ENCODE results near the gene PRKAR2B. TPM values are rescaled to one million over a fixed set of nuclear protein-coding genes. Genes with fewer than 3 reads are reported as not detected.
"Not testable (repeated sequence)": the region's sequence is repeated elsewhere in the genome, so short reads cannot be mapped to it uniquely, and the experiment has no call there.

PRKAR2B gene
- total RNA-seq, 2 experiments from 2014 or later, result 0.93 to 1.4 TPM

DNA sequence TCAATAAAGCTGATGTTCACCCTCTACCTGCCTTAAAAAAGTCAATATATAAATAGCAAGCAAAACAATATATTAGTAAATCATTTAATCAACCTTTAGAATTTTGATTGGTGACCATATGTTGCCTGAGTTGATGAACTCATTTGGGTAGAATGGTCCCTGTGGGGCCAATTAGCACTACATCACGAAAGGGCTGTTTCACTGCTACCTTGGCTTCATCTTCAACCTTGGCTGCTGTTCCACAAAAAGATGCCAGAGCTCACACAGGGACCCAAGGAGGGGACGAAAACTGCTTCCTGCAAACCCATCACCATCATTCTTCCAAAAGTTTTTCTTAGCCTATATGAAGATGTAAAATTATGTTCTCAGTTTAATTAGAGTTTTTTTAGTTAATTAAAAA is 88.9 kb downstream of the PRKAR2B start:
- no peaks in the 10 kb centered on the region for H3K4me1 Mint-ChIP-seq
- H3K27me3 Mint-ChIP-seq, result peaks cover 3% of the 10 kb centered on the region
- no peak overlapping the region for H3K4me3 Mint-ChIP-seq
- intact Hi-C loops (cut with DNase I, micrococcal nuclease), result no loop called here
- no peaks in the 10 kb centered on the region for H3K9me3 Mint-ChIP-seq (ENCODE audit: low read depth)
- ChIA-PET CTCF (interaction anchor here (0.8 to 5.4 kb wide), 3 partner anchors 15 to 340 kb away, joined by 3 to 52 read pairs (median 4); no protein-coding TSS in a partner anchor), POLR2A (no interaction called here)
- ATAC-seq (no peak), DNase-seq (no peak)
- H3K27ac Mint-ChIP-seq, result no peak overlapping the region
- no peaks in the 10 kb centered on the region for H3K36me3 Mint-ChIP-seq (ENCODE audit: low read depth)

DNA sequence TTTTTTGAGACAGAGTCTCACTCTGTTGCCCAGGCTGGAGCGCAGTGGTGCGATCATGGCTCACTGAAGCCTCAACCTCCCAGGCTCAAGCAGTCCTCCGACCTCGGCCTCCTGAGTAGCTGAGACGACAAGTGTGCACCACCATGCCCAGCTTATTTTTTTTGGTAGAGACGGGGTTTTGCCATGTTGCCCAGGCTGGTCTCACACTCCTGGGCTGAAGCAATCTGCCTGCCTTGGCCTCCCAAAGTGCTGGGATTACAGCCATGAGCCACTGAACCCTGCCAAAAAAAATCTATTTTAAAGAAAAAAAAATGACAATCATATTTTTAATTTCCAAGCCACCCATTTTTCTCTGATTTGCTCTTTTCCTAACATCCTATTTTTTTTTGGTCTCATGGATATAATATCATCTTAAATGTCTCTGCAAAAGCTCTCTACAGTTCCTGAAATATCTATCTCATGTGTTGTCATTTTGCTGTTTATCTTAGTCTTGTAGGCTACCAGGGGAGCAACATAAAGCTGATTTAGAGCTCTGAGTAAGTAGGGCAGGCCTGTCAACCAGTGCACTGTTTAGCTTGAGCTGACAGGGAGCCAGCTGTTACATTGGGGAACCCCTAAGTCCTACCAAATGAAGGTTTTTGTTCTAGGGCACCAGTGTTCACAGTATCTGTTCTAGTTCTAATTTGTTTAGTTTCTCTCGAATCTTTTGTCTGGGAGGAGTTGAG is 94.4 kb downstream of the PRKAR2B start:
- ATAC-seq, result no peak
- Mint-ChIP-seq H3K4me3 (no peak overlapping the region), H3K27me3 (peaks cover 3% of the 10 kb centered on the region), H3K27ac (no peak overlapping the region), H3K36me3 (ENCODE audit: low read depth) (no peaks in the 10 kb centered on the region), H3K9me3 (ENCODE audit: low read depth) (no peaks in the 10 kb centered on the region), H3K4me1 (no peaks in the 10 kb centered on the region)
- intact Hi-C loops (cut with DNase I, micrococcal nuclease), result no loop called here
- no peak for DNase-seq
- ChIA-PET CTCF (interaction anchor here (0.6 to 2.9 kb wide), 3 partner anchors 9 to 475 kb away, joined by 4 to 13 read pairs (median 4); no protein-coding TSS in a partner anchor), POLR2A (no interaction called here)

- H3K4me1 Mint-ChIP-seq; CTCF ChIA-PET; H3K27me3 Mint-ChIP-seq; H3K9me3 Mint-ChIP-seq (ENCODE audit: low read depth); DNase-seq; H3K4me3 Mint-ChIP-seq; ATAC-seq; H3K36me3 Mint-ChIP-seq (ENCODE audit: low read depth); H3K27ac Mint-ChIP-seq; intact Hi-C loops (cut with DNase I, micrococcal nuclease): not testable (repeated sequence)
- POLR2A ChIA-PET, result interaction anchor here (0.6 kb wide), 1 partner anchor 999 kb away, joined by 3 read pairs; no protein-coding TSS in a partner anchor
Observed at GRCh38 chr7:107143875-107144274, 99.4 kb downstream of the PRKAR2B start.

DNA sequence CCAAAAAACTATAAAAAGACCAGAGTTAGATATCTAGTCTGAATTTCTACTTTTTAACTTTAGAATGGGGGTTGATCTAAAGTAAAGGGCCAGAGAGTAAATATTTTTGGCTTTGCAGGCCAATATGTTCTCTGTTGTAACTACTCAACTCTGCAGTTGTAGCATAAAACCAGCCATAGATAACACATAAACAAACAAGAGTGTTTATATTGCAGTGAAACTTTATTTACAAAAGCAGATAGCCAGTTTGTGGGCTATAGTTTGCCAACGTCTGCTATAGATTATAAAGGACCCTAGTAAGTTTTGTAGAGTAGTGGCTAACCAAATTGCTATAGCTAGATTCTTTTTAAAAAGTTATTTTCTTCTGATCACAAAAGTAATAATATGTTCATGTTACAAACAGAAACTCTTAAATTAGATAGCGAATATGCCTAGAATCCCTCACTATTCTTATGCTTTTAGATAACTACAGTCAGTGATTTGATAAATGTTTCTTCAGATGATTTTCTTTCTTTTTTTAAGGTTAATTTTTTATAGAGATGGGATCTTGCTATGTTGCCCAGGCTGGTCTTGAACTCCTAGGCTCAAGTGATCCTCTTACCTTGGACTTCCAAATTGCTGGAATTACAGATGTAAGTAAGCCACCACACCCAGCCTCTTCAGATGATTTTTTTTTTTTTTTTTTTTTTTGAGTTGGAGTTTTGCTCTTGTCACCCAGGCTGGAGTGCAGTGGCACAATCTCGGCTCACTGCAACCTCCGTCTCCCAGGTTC is 100.7 kb downstream of the PRKAR2B start:
- Mint-ChIP-seq H3K4me1 (peaks cover 4% of the 10 kb centered on the region), H3K4me3 (no peak overlapping the region), H3K27ac (no peak overlapping the region), H3K9me3 (ENCODE audit: low read depth) (no peaks in the 10 kb centered on the region), H3K36me3 (ENCODE audit: low read depth) (no peaks in the 10 kb centered on the region), H3K27me3 (no peaks in the 10 kb centered on the region)
- DNase-seq (no peak), ATAC-seq (no peak)
- intact Hi-C loops (cut with DNase I, micrococcal nuclease), result loop anchor here in 1 of 2 experiments (5.0 kb wide), 2 partner anchors 357 to 732 kb away; no protein-coding TSS in a partner anchor
- ChIA-PET POLR2A (no interaction called here), CTCF (interaction anchor here (0.6 kb wide), 1 partner anchor 991 kb away, joined by 3 read pairs; no protein-coding TSS in a partner anchor)

DNA sequence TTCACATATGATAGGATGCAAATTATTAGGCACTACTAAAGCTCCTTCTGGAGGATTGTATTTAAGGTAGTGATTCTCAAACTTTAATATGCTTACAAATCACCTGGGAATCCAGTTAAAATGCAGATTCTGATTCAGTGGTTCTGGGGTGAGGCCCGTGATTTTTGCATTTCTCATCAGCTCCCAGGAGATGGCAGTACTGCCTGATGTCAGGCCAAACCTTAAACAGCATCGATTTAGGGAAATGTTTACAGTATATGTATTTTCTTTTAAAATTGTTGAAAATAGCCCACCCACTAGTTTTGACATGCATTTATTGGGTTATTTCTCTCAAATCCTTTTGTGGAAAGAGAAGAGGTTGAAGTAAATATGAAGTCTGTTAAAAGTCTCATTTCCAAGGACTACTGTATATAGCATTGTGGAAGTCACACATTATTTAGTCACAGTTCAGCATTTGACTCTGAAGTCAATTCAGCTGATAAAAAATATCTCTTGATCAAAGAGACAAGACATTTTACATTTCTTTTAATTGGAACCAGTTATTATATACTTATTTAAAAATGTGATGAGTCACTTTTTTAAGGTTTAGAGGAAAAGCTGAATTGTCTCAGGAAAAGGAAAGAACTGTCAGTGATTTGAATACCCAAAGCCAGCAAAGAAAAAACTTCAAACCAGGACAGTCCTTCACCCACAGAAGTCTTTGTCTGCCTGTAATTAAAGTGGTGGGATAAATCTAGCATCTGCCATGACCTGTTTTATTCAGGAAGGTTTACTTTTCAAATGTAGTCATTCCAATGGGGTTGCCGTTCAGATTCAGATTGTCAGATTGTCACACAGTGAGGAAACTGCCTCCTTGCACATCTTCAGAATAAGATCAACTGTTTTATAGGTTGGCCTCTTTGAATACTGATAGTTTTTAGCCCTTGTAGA is 103.2 kb downstream of the PRKAR2B start:
- DNase-seq (peak; percentile 53), ATAC-seq (peak; percentile 81)
- ChIA-PET POLR2A (interaction anchor here (0.7 kb wide), 1 partner anchor 119 kb away, joined by 3 read pairs; no protein-coding TSS in a partner anchor), CTCF (interaction anchor here (0.6 to 6.7 kb wide), 28 partner anchors 9 to 727 kb away, joined by 3 to 95 read pairs (median 4); partner anchors contain the start of gene HBP1)
- Mint-ChIP-seq H3K27me3 (no peaks in the 10 kb centered on the region), H3K27ac (no peak overlapping the region), H3K36me3 (ENCODE audit: low read depth) (no peaks in the 10 kb centered on the region), H3K4me1 (peaks cover 4% of the 10 kb centered on the region), H3K9me3 (ENCODE audit: low read depth) (no peaks in the 10 kb centered on the region), H3K4me3 (no peak overlapping the region)
- intact Hi-C loops (cut with DNase I, micrococcal nuclease), result loop anchor here in 1 of 2 experiments (1.0 to 5.0 kb wide), 3 partner anchors 355 to 730 kb away; no protein-coding TSS in a partner anchor

- DNase-seq, result no peak
- H3K36me3 Mint-ChIP-seq (ENCODE audit: low read depth), result no peaks in the 10 kb centered on the region
- ATAC-seq, result no peak
- CTCF ChIA-PET, result interaction anchor here (0.6 to 6.7 kb wide), 18 partner anchors 8 to 736 kb away, joined by 3 to 95 read pairs (median 4); partner anchors contain the start of gene HBP1
- no peak overlapping the region for H3K4me3 Mint-ChIP-seq
- H3K27me3 Mint-ChIP-seq, result no peaks in the 10 kb centered on the region
- POLR2A ChIA-PET, result no interaction called here
- intact Hi-C loops (cut with DNase I, micrococcal nuclease), result loop anchor here in 1 of 2 experiments (1.0 to 5.0 kb wide), 3 partner anchors 354 to 729 kb away; no protein-coding TSS in a partner anchor
- H3K27ac Mint-ChIP-seq, result no peak overlapping the region
- H3K4me1 Mint-ChIP-seq, result peaks cover 4% of the 10 kb centered on the region
- no peaks in the 10 kb centered on the region for H3K9me3 Mint-ChIP-seq (ENCODE audit: low read depth)
Observed at GRCh38 chr7:107148721-107149120, 104.2 kb downstream of the PRKAR2B start.

- Mint-ChIP-seq H3K4me3 (no peak overlapping the region), H3K4me1 (peaks cover 4% of the 10 kb centered on the region), H3K36me3 (ENCODE audit: low read depth) (no peaks in the 10 kb centered on the region), H3K27me3 (no peaks in the 10 kb centered on the region), H3K27ac (no peak overlapping the region), H3K9me3 (ENCODE audit: low read depth) (no peaks in the 10 kb centered on the region)
- intact Hi-C loops (cut with DNase I, micrococcal nuclease), result loop anchor here (1.0 to 10.0 kb wide), 7 partner anchors 203 to 975 kb away; partner anchors contain the start of gene CCDC71L (in 2 of the 2)
- CTCF ChIA-PET, result interaction anchor here (0.5 to 6.7 kb wide), 20 partner anchors 11 to 1064 kb away, joined by 3 to 95 read pairs (median 4); partner anchors contain the start of gene HBP1
- DNase-seq (no peak), ATAC-seq (no peak)
- POLR2A ChIA-PET, result no interaction called here
Observed at GRCh38 chr7:107149863-107150262, 105.4 kb downstream of the PRKAR2B start.

- Mint-ChIP-seq H3K27me3 (no peaks in the 10 kb centered on the region), H3K4me1 (peaks cover 4% of the 10 kb centered on the region), H3K36me3 (ENCODE audit: low read depth) (no peaks in the 10 kb centered on the region), H3K27ac (no peak overlapping the region), H3K9me3 (ENCODE audit: low read depth) (no peaks in the 10 kb centered on the region), H3K4me3 (no peak overlapping the region)
- ChIA-PET CTCF (interaction anchor here (0.5 to 6.7 kb wide), 27 partner anchors 12 to 1196 kb away, joined by 3 to 95 read pairs (median 3); partner anchors contain the start of gene HBP1), POLR2A (no interaction called here)
- DNase-seq (peak; percentile 86), ATAC-seq (peak; percentile 83)
- intact Hi-C loops (cut with DNase I, micrococcal nuclease), result loop anchor here (1.0 to 10.0 kb wide), 5 partner anchors 203 to 976 kb away; partner anchors contain the start of gene CCDC71L (in 2 of the 2)
Observed at GRCh38 chr7:107150375-107151073, 106.0 kb downstream of the PRKAR2B start.

GRCh38 chr7:107151538-107151937 is 107.0 kb downstream of the PRKAR2B start:
- H3K9me3 Mint-ChIP-seq (ENCODE audit: low read depth), result no peaks in the 10 kb centered on the region
- no peak overlapping the region for H3K27ac Mint-ChIP-seq
- intact Hi-C loops (cut with DNase I, micrococcal nuclease), result loop anchor here (2.0 to 10.0 kb wide), 3 partner anchors 489 to 977 kb away; partner anchors contain the start of gene CCDC71L (in 2 of the 2)
- H3K4me1 Mint-ChIP-seq, result peaks cover 4% of the 10 kb centered on the region
- no peaks in the 10 kb centered on the region for H3K27me3 Mint-ChIP-seq
- CTCF ChIA-PET, result interaction anchor here (0.8 to 6.7 kb wide), 5 partner anchors 15 to 416 kb away, joined by 3 to 95 read pairs (median 4); partner anchors contain the start of gene HBP1
- no peak overlapping the region for H3K4me3 Mint-ChIP-seq
- no peak for ATAC-seq
- DNase-seq, result no peak
- H3K36me3 Mint-ChIP-seq (ENCODE audit: low read depth), result no peaks in the 10 kb centered on the region
- POLR2A ChIA-PET, result no interaction called here

DNA sequence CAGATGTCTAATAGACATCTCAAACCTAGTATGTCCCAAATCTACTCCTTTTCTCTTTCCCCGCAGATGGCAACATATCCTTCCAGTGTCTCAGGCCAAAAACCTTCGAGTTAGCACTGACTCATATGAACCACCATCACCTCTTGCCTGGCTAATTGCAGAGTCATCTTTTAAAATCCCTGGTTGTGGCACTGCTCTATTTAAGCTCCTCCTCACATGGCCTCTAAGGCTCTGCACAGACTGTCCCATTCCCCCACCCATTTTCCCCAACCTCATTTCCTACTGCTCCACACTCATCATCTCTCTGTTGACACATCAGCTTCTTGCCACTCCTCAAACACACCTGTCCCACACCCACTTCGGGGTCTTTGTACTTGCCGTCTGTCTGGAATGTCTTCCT is 107.5 kb downstream of the PRKAR2B start:
- no peak for DNase-seq
- ChIA-PET POLR2A (no interaction called here), CTCF (interaction anchor here (0.7 to 6.7 kb wide), 6 partner anchors 14 to 358 kb away, joined by 3 to 95 read pairs (median 5); partner anchors contain the start of gene HBP1)
- intact Hi-C loops (cut with DNase I, micrococcal nuclease), result loop anchor here (5.0 to 10.0 kb wide), 2 partner anchors 490 to 977 kb away; partner anchors contain the start of gene CCDC71L (in 2 of the 2)
- Mint-ChIP-seq H3K9me3 (ENCODE audit: low read depth) (no peaks in the 10 kb centered on the region), H3K4me3 (no peak overlapping the region), H3K27me3 (no peaks in the 10 kb centered on the region), H3K4me1 (peaks cover 4% of the 10 kb centered on the region), H3K36me3 (ENCODE audit: low read depth) (no peaks in the 10 kb centered on the region), H3K27ac (no peak overlapping the region)
- ATAC-seq, result no peak
